DND-41 (cell line): ENCODE measurements around the gene GRID2.

Experiments
- ATAC-seq: fragments of 200-7000 bp; cut with Tn5 transposase; 3 replicates; pipeline ENCODE4 v1.9.1; 2021; ENCODE audit warnings: low read depth; ENCODE audit not compliant: insufficient read depth
- DNase-seq: peaks from one replicate; pipeline ENCODE4 v3.0.0-alpha.2; 2020
- H2AFZ ChIP-seq: 2 replicates; pipeline ENCODE4 v1.6.0; 2012; ENCODE audit warnings: low read depth, low read length
- H3K27ac ChIP-seq: 2 replicates; pipeline ENCODE4 v1.5.1; 2012; ENCODE audit warnings: low read length, inconsistent platforms
- H3K27me3 ChIP-seq: fragments of 200-600 bp; sonication (generic); 2 replicates; pipeline ENCODE4 v1.6.0; 2012; ENCODE audit warnings: low read length, mild to moderate bottlenecking, inconsistent platforms; ENCODE audit not compliant: insufficient read depth, poor library complexity
- H3K36me3 ChIP-seq: 2 replicates; pipeline ENCODE4 v1.5.1; 2012; ENCODE audit warnings: low read length, inconsistent platforms; ENCODE audit not compliant: insufficient read depth
- H3K4me1 ChIP-seq: 2 replicates; pipeline ENCODE4 v1.5.1; 2012; ENCODE audit warnings: mild to moderate bottlenecking, low read length; ENCODE audit not compliant: insufficient read depth
- H3K4me2 ChIP-seq: 2 replicates; pipeline ENCODE4 v1.6.0; 2012; ENCODE audit warnings: mild to moderate bottlenecking, moderate library complexity, low read length, inconsistent platforms; ENCODE audit not compliant: insufficient read depth
- H3K4me3 ChIP-seq, 2 experiments: fragments of 200-600 bp in 1 of 2; shearing (Covaris generic) in 1 of 2; 2 replicates each; pipeline ENCODE4 v1.5.1; 2012 to 2016; ENCODE audit warnings: inconsistent platforms in 2 of 2, low read length in 2 of 2, mild to moderate bottlenecking in 2 of 2, low read depth in 1 of 2, moderate library complexity in 1 of 2
- H3K79me2 ChIP-seq: 2 replicates; pipeline ENCODE4 v1.6.0; 2012; ENCODE audit warnings: low read length, inconsistent platforms; ENCODE audit not compliant: insufficient read depth
- H3K9ac ChIP-seq: 2 replicates; pipeline ENCODE4 v1.6.0; 2012; ENCODE audit warnings: low read depth, mild to moderate bottlenecking, inconsistent platforms, low read length, moderate library complexity
- H3K9me3 ChIP-seq: 2 replicates; pipeline ENCODE4 v1.5.1; 2012; ENCODE audit warnings: low read length, moderate library complexity, mild to moderate bottlenecking, inconsistent platforms; ENCODE audit not compliant: insufficient read depth, severe bottlenecking
- H4K20me1 ChIP-seq: 2 replicates; pipeline ENCODE4 v1.6.0; 2012; ENCODE audit warnings: low read length; ENCODE audit not compliant: insufficient read depth
- EZH2 ChIP-seq: IDR thresholded peaks from 3 replicates; pipeline ENCODE4 v1.6.1; 2012; ENCODE audit warnings: borderline replicate concordance, low read depth, mild to moderate bottlenecking, moderate library complexity, low read length, inconsistent platforms; ENCODE audit not compliant: severe bottlenecking
- TF ChIP-seq, protein P1 (sequence below): IDR thresholded peaks from 2 replicates; pipeline ENCODE4 v1.5.1; 2012; ENCODE audit warnings: borderline replicate concordance, low read length, moderate library complexity, mild to moderate bottlenecking; ENCODE audit not compliant: poor library complexity, severe bottlenecking; ENCODE audit errors: extremely low read depth

The GRID2 gene

DNA sequence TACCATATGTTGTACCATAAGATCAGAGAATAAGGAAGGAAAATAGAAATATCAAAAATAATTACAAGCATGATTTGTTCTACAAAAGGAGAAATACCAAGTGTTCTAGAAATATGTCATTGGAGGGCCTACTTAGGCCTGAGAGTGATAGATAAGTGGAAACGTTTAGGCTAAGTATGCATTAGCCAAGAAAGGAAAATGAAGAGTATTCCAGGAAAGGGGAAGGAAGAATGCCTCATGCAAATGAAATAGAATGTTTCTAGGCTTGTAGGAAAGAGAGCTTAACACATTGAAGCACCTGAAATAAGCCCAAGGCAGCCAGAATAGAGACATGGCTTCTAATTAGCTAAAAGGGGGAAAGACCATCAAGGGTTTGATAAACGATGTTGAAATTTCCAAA, 929.1 kb downstream of the GRID2 start:
- H3K79me2 ChIP-seq: no peaks in the 10 kb centered on the region
- no peak overlapping the region for H3K27ac ChIP-seq
- DNase-seq: no peak
- H2AFZ ChIP-seq: no peak overlapping the region
- no peaks in the 10 kb centered on the region for H3K4me1 ChIP-seq
- no peaks in the 10 kb centered on the region for H3K27me3 ChIP-seq
- H3K9me3 ChIP-seq: no peaks in the 10 kb centered on the region
- no peaks in the 10 kb centered on the region for H3K36me3 ChIP-seq
- H4K20me1 ChIP-seq: no peaks in the 10 kb centered on the region
- no peak for ATAC-seq
- H3K4me2 ChIP-seq: no peak overlapping the region
- no peak overlapping the region for H3K9ac ChIP-seq
- no peak for TF ChIP-seq EZH2
- TF ChIP-seq, protein P1, sequence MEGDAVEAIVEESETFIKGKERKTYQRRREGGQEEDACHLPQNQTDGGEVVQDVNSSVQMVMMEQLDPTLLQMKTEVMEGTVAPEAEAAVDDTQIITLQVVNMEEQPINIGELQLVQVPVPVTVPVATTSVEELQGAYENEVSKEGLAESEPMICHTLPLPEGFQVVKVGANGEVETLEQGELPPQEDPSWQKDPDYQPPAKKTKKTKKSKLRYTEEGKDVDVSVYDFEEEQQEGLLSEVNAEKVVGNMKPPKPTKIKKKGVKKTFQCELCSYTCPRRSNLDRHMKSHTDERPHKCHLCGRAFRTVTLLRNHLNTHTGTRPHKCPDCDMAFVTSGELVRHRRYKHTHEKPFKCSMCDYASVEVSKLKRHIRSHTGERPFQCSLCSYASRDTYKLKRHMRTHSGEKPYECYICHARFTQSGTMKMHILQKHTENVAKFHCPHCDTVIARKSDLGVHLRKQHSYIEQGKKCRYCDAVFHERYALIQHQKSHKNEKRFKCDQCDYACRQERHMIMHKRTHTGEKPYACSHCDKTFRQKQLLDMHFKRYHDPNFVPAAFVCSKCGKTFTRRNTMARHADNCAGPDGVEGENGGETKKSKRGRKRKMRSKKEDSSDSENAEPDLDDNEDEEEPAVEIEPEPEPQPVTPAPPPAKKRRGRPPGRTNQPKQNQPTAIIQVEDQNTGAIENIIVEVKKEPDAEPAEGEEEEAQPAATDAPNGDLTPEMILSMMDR: no peak
- no peak overlapping the region for H3K4me3 ChIP-seq

DNA sequence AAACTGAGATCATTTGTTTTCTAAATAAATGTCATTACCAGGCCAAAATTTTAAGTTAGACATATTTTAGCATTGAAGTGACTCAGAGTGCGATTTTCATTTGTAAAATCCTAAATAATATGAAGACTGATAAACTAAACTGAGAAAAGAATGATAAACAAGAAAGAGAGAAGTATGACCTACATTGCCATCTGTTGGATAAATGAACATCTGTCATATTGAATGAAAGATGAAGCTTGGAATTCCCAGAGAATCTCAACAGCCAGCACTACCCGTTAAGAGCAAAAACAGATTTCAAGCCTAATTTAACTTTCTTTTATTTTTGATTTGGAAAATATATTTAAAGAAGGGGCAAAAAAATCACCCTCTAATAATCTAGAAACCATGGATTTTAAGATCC, 933.8 kb downstream of the GRID2 start:
- TF ChIP-seq, protein P1: no peak
- TF ChIP-seq EZH2: no peak
- no peak overlapping the region for H2AFZ ChIP-seq
- H3K4me2 ChIP-seq: no peak overlapping the region
- no peaks in the 10 kb centered on the region for H3K9me3 ChIP-seq
- no peaks in the 10 kb centered on the region for H3K27me3 ChIP-seq
- no peak overlapping the region for H3K9ac ChIP-seq
- H3K36me3 ChIP-seq: no peaks in the 10 kb centered on the region
- no peaks in the 10 kb centered on the region for H3K4me1 ChIP-seq
- DNase-seq (no peak), ATAC-seq (no peak)
- no peaks in the 10 kb centered on the region for H4K20me1 ChIP-seq
- H3K27ac ChIP-seq: no peak overlapping the region
- H3K79me2 ChIP-seq: no peaks in the 10 kb centered on the region
- no peak overlapping the region for H3K4me3 ChIP-seq

DNA sequence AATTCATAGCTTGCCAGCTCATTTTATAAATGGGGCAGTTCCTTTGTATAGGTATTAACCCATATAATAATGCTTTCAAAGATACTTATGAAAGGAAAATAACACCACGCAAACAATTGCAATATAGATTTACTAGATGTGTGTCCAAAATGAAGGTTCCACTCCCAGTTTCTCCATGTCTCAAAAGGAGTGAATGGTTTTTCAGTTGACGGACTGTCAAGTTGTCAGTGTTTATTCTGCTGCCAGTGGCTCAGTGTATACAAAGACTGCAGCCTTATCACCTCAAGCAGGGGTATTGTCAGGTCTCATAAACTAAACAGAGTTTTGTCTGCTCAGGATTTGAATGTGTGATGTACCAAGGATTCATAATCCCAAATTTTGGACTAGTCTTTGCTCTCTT, 939.5 kb downstream of the GRID2 start:
- Histone ChIP-seq H3K79me2 (no peaks in the 10 kb centered on the region), H3K4me1 (no peaks in the 10 kb centered on the region), H3K4me2 (no peak overlapping the region), H2AFZ (no peak overlapping the region), H3K9me3 (no peaks in the 10 kb centered on the region), H3K27ac (no peak overlapping the region), H3K9ac (no peak overlapping the region), H3K27me3 (no peaks in the 10 kb centered on the region), H3K36me3 (no peaks in the 10 kb centered on the region), H3K4me3 (no peak overlapping the region), H4K20me1 (no peaks in the 10 kb centered on the region)
- DNase-seq: no peak
- ATAC-seq: no peak
- TF ChIP-seq, protein P1: no peak
- TF ChIP-seq EZH2: no peak

DNA sequence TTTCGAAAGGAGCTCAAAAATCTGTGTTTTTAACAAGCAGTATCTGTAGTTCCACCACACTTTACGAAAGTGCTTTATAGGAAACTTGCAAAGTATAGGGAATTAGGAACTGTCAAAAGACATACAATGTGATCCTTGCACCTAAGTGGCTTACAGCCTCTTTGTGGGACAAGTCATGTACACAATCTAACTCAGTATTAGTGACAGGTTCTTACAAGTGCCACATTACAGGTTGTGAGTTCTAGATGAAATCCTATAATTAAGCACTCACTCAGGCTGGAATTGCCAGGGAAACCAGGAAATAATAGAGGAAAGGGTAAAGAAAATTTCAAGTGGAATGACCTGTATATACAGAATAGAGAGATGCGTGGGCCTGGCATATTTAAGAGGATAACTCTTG, 957.4 kb downstream of the GRID2 start:
- no peak overlapping the region for H3K4me3 ChIP-seq
- no peaks in the 10 kb centered on the region for H4K20me1 ChIP-seq
- TF ChIP-seq, protein P1: no peak
- TF ChIP-seq EZH2: no peak
- H3K27me3 ChIP-seq: no peaks in the 10 kb centered on the region
- no peak overlapping the region for H3K9ac ChIP-seq
- ATAC-seq (no peak), DNase-seq (no peak)
- no peaks in the 10 kb centered on the region for H3K36me3 ChIP-seq
- H3K79me2 ChIP-seq: no peaks in the 10 kb centered on the region
- H3K9me3 ChIP-seq: no peaks in the 10 kb centered on the region
- no peaks in the 10 kb centered on the region for H3K4me1 ChIP-seq
- H3K4me2 ChIP-seq: no peak overlapping the region
- H2AFZ ChIP-seq: no peak overlapping the region
- no peak overlapping the region for H3K27ac ChIP-seq
